Mammary microvascular endothelial cell (primary cell): ENCODE data around the gene MYOC. TPM values are rescaled to one million over a fixed set of nuclear protein-coding genes. Genes with fewer than 3 reads are reported as not detected.

ENCODE experiments used
- total RNA-seq: library from RNA; depleted of rRNA; stranded (reverse); fragments of >200 nt; gene quantifications from 2 replicates; pipeline ENCODE4 v1.2.3, GENCODE V29; 2015

MYOC gene
- total RNA-seq = not detected in 2 replicates

GRCh38 chr1:171652234-171652822, at the start of gene MYOC:
Gene MYOC (minus strand): TSS chr1:171652688. CDS start chr1:171652611, 77 bp downstream.

GRCh38 chr1:171622152-171622462, 30.4 kb downstream of the MYOC start, which contains the start of gene MYOCOS:
Gene MYOCOS (plus strand): TSS chr1:171622243. CDS start chr1:171623884, 1,641 bp downstream.

Other genes starting within 250 kb of the MYOC start
- 63.7 and 65.2 TPM in 2 replicates for gene PRRC2C, start 167.2 kb downstream of the MYOC start, total RNA-seq
- gene MYOCOS, start 30.4 kb downstream of the MYOC start, total RNA-seq = not detected in 2 replicates
- gene VAMP4, start 89.4 kb upstream of the MYOC start, total RNA-seq = 2.5 and 4.1 TPM in 2 replicates
- gene METTL13, start 129.0 kb upstream of the MYOC start, total RNA-seq = 27.9 and 39.8 TPM in 2 replicates
- gene DNM3, start 188.8 kb upstream of the MYOC start, total RNA-seq = 1.0 and 1.7 TPM in 2 replicates